NOMO-1 treated with dmso at 0.1 percent for 144 hours (cell line): Measurements from ENCODE around the gene RNF32.

ENCODE experiments used
- DNase-seq: peaks from one replicate; lab custom pipeline; 2025; ENCODE audit not compliant: unreplicated experiment; lab: John Stamatoyannopoulos, UW

The RNF32 gene

DNA sequence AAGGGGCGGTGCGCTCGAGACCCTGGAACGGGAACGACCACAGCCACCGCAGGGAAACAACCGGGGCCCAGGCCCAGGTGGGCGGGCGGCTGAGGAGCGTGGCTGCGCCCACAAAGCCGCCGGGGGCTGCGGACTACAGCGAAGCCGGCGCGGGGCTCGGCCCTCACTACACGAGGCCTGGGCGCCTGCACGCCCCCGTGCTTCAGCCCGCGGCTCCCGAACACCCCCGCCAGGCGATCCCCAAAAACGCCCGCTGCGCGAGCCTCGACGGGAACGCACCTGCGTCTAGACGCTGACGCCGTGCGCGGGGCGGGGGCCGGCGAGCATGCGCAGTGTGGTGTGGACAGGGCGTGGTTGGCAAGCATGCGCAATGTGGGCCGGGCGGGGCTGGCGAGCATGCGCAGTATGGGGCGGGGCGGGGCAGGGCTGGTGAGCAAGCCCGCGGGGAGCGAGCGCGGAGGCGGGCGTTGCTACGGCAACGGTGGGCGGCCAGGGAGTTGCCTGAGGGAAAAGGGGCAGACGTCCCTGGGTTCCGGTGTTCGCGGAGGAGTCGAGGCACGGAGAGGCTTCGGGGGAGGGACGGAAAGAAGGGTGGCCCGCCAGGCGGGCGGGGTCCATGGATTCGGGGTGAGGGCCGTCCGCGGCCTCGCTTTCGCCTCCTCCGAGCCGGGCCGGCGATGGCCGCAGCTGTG, at the start of gene RNF32:
Gene RNF32 (plus strand): TSS at position 518 of the 692 bp plus-strand sequence. CDS start 3,104 bp downstream, outside the sequence.
- peak; percentile 48 for DNase-seq

DNA sequence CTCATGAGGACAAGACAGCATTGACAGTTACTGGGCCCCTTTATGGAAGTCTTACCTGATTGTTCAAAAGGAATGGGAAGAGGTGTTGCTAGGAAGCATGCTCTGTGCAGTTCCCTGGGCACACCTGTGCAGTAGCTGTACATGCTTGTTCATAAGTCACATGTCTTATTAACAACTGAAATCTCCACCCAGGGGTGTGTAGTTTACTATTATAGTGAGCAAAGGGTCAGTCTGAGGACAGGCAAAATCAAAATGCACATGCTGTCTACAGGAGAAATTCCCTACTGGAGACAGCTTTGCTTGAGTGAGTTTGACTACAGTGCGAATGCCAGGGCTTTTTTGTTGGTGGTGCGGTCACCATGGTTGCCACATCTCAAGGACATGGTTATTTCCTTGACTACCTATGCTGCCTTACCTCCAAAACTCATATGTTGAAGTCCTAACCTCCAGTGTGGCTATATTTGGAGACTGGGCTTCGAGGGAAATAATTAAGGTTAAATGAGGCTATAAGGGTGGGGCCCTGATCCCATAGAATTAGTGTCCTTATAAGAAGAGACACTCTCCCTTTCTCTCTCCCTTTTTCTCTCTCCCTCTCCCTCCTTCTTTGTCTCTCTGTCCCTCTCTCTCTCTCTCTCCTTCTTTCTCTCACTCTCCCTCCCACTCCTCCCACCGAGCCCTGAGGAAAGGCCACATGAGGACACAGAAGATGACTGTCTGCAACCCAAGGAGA, 48.3 kb upstream of the RNF32 start:
- DNase-seq: no peak

DNA sequence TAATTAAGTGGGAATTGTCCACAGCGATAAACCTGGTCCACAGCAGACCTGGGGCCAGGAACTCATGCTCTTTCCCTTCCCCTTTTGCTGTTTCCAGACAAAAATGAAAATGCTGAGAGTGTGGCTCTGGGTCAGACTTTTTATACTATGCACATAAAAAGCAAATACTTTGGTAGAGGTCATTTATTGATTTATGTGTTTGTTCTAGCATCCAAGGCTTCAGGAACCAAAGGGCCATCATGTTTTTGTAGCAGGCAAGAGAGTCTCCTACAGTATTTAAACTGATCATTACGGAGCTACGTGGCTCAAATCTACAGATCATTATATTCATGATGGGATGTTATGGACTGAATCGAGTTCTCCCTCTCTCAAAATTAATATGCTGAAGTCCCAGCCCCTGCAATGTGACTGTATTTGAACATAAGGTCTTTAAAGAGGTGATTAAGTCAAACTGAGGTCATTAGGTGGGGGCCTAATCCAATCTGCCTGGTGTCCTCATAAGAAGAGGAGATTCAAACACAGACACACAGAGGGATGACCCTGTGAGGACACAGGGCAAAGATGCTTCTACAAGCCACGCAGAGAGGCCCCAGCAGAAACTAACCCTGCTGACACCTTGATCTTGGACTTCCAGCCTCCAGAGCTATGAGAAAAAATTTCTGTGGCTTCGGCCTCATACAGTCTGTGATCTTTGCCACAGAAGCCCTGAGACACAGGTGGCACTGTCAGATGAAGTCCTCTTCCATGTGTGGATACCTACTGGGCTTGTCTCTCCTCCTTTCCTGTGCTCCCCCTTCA, 46.1 kb upstream of the RNF32 start:
- DNase-seq: no peak

DNA sequence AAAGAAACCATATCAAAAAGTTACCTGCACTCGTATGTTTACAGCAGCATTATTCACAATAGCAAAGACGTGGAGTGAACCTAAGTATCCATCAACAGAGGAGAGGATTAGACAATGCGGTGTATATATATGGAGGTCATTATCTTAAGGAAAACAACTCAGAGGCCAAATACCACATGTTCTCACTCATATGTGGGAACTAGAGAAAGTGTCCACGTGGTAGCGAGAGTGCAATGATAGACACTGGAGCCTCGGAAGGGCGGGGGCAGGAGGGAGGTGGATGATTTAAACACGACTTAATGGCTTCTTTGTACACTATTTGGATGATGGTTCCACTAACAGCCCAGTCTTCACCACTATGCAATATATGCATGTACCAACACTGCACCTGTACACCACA, 40.1 kb upstream of the RNF32 start:
- DNase-seq: no peak

DNA sequence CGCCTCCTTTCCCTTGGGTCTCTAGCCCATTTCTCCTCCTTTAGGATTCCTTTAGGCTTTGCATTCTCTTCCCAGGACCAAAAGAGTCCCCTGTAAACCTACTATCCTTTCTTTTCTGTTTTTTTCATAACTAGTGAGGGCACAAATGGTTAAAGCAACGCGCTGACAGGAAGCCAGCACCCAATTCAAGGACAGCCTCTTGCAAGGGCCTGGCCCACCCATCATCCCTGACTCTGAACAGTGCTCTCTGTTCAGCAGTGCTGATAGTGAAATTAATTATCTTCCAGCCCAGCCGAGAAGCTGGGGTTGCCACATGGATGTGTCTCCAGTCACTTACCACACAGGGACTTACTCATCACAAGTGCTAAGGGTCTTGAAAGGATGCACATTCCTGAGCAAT, 38.3 kb upstream of the RNF32 start:
- DNase-seq: no peak

DNA sequence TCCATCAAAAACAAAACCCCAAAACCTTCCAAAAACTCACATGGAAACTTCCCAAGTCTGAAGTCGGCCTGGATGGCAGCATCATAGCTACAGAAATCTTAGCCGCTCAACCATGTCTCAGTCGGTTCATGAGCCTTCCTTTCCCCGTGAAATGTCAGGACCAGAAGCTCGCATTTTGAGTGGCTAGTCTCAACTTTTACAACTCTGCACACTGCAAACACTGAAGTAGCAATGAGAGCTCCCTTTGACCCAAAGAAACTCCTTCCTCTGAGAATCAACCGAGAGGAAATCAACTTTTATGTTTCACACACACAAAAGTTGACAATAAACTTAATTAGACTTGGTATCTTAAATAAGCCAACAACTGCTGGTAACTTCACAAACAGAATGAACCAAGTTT, 37.6 kb upstream of the RNF32 start:
- no peak for DNase-seq

DNA sequence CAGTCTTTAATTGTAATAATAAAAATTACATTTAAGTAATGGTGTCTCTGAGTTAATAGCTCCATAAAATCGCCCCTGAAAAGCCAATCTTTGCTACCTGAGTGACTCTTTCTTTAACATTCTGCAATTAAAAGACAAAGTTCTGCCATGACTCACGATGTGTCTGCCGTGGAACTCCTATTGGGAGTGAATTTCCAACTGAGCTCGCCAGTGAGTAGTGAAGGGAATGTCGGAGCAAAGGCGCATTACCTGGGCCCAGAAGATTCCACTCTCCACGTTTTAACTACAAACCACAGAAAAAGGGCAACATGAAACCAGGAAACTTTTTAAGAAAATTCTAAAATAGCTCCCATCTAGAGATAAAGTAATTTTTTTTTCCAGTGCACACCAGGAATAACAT, 36.9 kb upstream of the RNF32 start:
- DNase-seq: no peak

DNA sequence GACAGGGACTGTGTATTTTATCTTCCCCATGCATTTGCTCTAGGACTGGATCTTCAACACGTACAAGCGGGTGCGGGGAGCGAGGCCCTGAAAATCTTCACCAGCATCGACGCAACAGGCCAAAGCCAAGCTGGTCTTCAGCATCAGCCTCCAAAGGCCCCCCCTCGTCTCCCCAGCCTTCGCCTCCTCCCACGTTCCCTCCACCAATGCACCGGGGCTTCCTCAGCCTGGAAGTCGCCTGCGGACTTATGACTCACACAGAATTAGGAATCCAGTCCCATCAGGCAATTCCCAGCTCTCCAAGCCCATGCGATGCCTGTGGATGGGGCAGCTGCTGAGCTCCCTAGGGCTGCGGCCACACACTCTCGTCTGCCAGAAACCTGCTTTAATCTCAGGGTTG, 36.3 kb upstream of the RNF32 start:
- no peak for DNase-seq

DNA sequence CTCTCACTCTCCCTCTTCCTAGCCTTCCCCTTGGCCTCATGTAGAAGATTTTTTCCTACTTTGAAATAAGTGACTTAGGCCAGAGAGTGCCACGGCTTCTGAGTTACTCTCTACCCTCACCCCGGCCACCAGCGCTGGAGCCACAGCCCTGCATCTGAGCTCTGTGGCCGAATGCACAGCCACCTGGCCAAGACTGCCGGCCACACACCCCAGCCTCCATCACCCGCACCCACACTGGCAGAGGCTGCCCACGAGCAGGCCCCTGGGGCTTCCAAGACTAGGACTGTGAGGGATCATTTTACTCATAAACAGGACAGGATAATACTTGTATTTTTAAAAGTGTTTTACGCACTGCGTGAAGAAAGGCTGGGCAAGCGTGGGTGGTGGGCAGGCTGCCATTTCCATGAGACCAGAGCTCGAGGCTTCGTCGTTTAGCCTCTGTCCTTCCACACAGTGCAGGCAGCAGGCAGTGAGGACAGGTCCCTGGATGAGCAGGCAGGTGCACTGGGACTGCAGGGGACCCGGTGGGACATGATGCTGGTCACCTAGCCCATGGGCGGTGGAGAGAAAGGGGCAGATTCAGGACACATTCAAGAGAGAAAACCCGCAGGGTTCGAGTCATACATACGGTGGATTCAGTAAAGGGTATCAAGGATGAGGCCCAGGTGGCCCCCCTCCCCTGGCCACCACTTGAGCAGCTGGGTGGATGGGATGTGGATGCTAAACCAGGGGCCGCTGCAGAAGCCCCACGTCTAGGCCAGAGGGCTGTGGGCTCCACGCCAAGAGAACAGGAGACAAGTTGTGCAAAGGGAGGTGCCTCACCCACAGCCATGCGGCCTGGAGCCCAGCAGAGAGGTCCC, 35.5 kb upstream of the RNF32 start:
- DNase-seq: no peak

DNA sequence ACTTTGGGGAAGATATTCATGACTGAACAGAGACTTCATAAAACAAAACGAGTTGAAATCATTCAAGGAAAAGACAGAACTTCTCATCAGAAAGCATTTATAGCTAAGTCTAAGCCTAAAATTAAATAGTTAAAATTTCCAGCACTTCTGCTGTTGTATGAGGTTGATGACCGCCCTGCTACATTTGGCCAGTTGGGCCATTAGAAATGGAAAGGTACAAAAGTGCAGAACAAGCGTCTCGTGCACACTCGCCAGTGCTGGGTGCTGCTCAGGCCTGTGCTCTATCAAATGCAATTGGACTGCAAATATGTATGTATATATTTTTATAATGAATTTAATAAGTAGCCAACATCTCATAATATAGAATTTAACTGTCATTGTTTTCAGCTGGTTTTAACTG, 34.4 kb upstream of the RNF32 start:
- no peak for DNase-seq

DNA sequence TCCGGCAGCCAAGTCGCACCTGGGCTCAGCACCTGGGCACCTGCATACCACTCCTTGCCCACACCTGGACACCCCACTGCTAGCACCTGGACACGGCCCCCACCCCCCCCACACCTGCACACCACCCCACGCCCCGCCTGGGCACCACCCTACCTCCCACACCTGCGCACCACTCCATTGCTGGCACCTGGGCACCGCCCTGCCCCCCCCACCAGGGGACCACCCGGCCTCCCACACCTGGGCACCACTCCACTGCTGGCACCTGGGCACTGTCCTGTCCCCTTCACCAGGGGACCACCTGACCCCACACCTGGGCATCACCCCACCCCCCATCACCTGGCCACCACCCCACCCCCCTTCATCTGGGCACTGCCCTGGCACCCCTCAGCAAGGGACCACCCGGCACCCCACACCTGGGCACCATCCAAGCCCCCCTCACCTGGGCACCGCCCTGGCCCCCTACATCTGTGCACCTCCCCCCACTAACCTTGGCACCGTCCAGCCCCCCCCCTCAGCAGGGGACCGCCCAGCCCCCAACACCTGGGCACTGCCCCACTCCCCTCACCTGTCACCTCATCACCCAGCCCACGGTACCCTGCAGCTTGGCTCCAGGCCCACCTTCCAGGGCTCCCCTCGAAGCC, 33.8 kb upstream of the RNF32 start:
- DNase-seq: no peak

DNA sequence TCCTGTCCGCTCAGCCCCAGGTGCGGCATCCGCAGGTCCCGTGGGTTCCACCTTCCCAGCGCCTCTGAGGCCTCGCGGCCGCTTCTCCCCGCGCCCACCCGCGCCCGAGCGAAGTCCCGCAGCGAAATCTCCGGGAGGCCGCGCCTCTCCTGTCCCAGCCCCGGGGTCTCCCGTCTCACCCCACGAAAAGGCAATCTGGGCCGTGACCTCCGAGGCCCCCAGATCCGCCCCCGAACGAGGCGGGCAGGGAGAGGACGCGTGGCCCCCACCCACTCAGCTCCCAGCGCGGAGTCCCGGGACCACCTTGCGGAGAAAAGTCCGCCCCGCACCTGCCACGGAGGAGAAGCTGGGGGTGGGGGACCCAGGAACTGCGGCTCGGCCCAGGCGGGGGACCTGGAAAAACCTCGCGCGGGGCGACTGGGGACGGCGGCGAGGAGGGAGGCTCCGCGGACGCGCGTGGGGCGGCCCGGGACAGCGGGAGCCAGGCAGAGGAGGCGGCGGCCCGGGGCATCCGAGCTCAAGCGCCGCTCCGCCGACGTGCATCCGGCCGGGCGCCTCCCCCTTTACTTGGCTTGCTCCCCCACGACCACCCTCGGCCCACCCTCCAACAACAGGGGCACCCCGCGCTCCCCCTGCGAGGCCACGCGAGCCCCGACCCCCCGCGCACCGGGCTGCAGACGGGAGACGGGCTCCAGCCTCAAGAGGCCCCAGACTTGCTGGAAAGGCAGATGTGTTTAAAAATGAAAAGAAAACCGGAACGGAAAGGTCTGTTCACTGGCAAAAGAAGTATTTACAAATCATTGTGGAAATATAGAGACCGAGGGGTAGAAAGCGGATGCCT, 33.0 kb upstream of the RNF32 start:
- DNase-seq: no peak

DNA sequence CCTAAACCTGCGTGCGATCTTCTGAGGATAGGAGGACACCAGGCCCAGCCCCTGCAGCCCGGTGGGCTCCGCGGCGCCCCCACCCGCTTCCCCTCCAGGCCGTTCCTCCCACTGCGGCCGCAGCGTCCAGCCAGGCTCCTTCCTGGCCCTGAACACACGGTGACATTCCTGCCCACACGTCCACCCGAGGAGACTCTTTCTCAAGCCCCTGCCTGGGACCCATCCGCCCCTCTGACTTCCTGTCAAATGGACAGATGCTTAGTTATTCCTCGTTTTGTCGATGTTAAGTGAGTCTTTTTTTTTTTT, 32.4 kb upstream of the RNF32 start:
- DNase-seq: no peak

DNA sequence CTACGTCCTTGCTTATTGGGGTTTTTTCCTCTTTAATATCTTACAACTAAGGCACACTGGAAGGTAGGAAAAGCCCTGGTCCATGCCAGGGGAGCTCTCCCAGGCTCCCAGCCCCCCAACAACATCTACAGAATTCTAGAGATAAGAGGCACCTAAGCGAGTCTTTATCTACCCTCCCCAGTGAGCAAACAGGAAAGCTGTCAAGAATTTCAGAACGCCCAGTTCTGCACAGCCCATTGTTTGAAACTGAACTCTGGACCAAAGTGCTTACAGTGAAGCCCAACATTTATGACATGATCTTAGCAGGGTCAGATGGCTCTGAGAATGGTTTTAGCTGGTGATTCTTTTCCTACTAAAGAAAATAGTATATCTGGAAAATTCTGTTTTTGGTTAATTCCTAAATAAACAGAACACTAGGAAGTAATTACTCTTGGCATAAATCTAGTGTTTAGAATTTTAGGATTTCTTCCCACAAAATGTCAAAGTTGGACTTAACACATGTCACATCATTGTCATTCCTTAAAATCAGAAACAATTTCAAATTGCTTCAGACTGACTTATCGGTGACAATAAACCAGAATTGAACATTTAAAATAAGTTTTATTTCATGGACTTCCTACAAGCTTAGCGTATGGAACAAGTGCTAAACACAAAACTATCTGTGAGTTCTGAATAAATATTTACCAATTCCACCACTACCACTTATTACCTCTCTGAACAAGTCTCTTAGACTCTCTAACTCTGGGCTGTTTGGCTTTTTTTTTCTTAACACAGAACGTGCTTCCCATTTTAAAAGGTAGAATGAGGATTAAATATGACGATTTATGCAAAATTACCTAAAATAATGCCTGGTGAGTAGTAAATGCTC, 31.3 kb upstream of the RNF32 start:
- DNase-seq: no peak

DNA sequence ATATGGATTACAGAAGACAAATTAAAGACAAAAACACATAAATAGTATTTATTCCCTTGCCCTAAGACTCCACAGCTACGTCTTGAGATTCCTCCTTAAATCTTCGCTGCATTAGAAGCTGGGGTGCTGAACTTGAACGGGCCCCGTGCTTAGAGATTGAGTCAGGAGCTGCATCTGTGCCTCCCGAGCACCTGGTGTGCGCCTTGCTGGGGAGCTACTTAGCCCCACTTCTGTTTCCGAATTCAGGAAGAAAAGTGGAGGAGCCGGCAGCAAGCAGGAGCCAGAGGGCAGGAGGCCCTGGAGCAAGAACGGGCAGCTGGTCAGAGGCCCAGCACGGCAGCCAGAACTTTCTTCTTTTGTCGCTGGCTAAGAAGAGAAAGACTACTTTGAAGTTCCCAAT, 30.4 kb upstream of the RNF32 start:
- no peak for DNase-seq

DNA sequence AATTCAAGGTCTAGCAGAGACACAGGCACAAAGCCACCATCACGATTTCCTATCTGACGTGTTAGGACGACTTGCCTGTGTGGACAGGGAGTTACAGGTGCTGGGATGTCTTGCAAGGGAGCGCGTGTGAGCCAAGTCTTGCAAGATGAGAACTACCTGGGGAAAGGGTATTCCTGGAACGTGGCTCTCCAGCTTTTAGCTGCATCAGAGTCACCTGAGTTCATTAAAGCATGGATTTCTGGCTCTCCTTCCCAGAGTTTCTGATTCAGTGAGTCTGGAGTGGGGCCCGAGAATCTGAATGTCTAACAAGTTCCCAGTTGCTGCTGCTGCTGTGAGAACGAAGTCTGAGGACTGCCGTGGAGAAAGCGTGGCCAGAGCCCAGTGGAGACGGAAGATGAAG, 30.0 kb upstream of the RNF32 start:
- no peak for DNase-seq

DNA sequence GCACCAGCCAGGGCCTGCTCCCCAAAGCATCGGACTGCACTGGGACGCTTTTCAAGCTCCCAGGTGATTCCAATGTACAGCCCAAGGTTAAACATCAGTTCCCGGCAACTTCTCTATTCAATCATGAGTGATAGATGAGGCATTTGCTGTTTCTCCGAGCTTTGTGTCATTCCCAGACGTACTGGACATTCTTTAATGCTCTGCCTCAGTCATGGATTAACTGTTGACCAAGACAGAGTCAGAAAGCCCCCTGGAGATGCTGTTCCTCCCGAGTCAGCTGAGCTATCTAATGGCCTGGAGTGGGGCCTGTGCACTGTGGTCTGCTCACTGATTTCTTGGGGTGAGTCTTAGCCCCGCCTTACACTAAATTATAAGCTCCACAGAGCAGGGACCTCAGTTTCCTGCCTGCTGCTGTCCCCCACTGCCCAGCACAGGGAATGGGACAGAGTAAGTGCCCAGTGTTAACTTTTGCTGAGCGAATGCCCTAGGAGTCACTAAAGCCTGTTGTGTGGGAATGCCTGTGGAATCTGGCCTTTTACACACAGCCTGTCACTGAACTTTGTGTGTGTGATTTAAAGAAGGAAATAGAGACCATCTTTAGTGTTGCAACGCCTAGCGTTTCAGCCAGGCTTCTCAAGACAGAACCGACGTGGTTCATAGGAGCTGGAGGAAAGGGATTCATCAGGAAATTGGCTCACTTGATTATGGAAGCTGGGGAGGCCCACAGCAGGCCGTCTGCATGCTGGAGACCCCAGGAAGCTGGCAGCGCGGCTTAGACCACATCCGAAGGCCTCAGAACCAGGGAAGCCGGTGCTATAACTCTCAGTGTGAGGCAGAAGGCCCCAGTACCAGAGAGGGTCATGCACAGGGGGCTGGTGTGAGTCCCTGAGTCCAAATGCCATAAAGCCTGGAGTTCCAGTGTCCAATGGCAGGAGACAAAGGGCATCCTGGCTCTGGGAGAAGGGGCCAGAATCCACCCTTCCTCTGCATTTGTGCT, 29.3 kb upstream of the RNF32 start:
- no peak for DNase-seq

DNA sequence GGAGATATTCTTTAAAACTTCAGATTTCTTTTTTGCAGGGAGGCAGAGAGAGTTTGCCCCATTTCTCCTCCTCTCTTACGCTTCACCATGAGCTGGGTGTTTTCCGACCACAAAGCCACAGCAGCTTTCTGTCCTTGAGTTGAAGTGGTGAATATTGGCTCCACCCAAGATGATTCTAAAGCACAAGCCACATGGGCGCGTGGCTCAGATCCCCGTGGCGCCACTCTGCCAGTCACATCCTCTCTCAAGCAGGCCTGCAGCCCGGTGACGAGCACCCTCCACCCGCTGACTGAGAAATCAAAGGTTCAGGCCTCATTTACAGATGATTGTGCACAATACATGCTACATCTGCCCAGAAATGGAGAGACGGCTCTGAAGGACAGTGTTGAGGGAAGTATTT, 27.6 kb upstream of the RNF32 start:
- no peak for DNase-seq
